HCT116 (cell line): ENCODE results near the gene RAD51C. TPM values are rescaled to one million over a fixed set of nuclear protein-coding genes. Genes with fewer than 3 reads are reported as not detected.

Experiments used
- ATAC-seq: fragments of 200-7000 bp; cut with Tn5 transposase; 2 replicates; pipeline ENCODE4 v1.9.1; 2020; ENCODE audit warnings: mild to moderate bottlenecking, moderate library complexity
- BruUV-seq: library from RNA; stranded (reverse); fragments of 400-500 nt; replicated peaks from 2 replicates; lab custom pipeline; 2021; lab: Mats Ljungman, UMichigan
- CTCF ChIA-PET: fragments of 300-600 bp; sonication (Branson Sonifier 250); formaldehyde crosslinking; loops from one replicate; lab custom pipeline; 2021; ENCODE audit warnings: antibody characterized with exemption; lab: Charles Lee
- POLR2A ChIA-PET: fragments of 300-600, 350-600 bp; sonication (Branson Sonifier 250); formaldehyde crosslinking; loops from one replicate; lab custom pipeline; 2021; ENCODE audit warnings: antibody characterized with exemption; lab: Charles Lee
- RAD21 ChIA-PET, 2 experiments: fragments of 300-600 bp; sonication (Branson Sonifier 250); formaldehyde crosslinking; loops; one replicate each; lab custom pipeline; 2023; ENCODE audit warnings: low total read pairs in 2 of 2; ENCODE audit not compliant: uncharacterized antibody in 2 of 2, unreplicated experiment in 2 of 2, low non-redundant PET in 1 of 2; lab: Charles Lee
- DNase-seq: peaks from one replicate; pipeline ENCODE4 v3.0.0-alpha.2; 2010; ENCODE audit warnings: low read depth, low spot score
- H2AFZ ChIP-seq: fragments of 200-600 bp; shearing (Covaris generic), sonication (generic); 2 replicates; pipeline ENCODE4 v1.6.1; 2017; ENCODE audit warnings: low read depth, mixed run types, mixed read lengths, antibody characterized with exemption, low read length; ENCODE audit not compliant: poor library complexity, severe bottlenecking
- H3K27ac ChIP-seq: 2 replicates; pipeline ENCODE4 v1.5.1; 2012; ENCODE audit warnings: low read depth, low read length
- H3K27me3 ChIP-seq: fragments of 200-600 bp; sonication (generic); 2 replicates; pipeline ENCODE4 v1.6.1; 2016; ENCODE audit warnings: mixed run types, low read length, mixed read lengths; ENCODE audit not compliant: insufficient read depth
- H3K36me3 ChIP-seq, 2 experiments: fragments of 200-500 bp in 1 of 2; fragments of 200-600 bp in 1 of 2; sonication (Bioruptor generic) in 1 of 2; sonication (generic) in 1 of 2; 2 replicates each; pipeline versions ENCODE4 v1.5.1 to v1.6.1; 2014 to 2016; ENCODE audit warnings: low read length in 2 of 2, inconsistent platforms in 1 of 2, mixed read lengths in 1 of 2, mixed run types in 1 of 2; ENCODE audit not compliant: insufficient read depth in 2 of 2, control insufficient read depth in 1 of 2
- H3K4me1 ChIP-seq, 2 experiments: fragments of 200-600 bp in 1 of 2; sonication (generic) in 1 of 2; 2 replicates each; pipeline versions ENCODE4 v1.5.1 to v1.6.1; 2012 to 2017; ENCODE audit warnings: low read length in 2 of 2, inconsistent platforms in 1 of 2, mild to moderate bottlenecking in 1 of 2, mixed read lengths in 1 of 2, mixed run types in 1 of 2, moderate library complexity in 1 of 2; ENCODE audit not compliant: insufficient read depth in 2 of 2, control insufficient read depth in 1 of 2
- H3K4me2 ChIP-seq: fragments of 200-600 bp; sonication (generic); 2 replicates; pipeline ENCODE4 v1.6.1; 2017; ENCODE audit warnings: mixed run types, low read length, mixed read lengths
- H3K4me3 ChIP-seq, 2 experiments: fragments of 200-600 bp in 1 of 2; sonication (generic) in 1 of 2; replicated peaks in 1 of 2; 2 replicates each; pipeline ENCODE4 v1.5.1; 2011 to 2016; ENCODE audit warnings: low read length in 2 of 2, control low read depth in 1 of 2, low read depth in 1 of 2, mild to moderate bottlenecking in 1 of 2, mixed read lengths in 1 of 2, mixed run types in 1 of 2
- H3K79me2 ChIP-seq: fragments of 200-600 bp; sonication (generic); 2 replicates; pipeline ENCODE4 v1.6.1; 2017; ENCODE audit warnings: mild to moderate bottlenecking, mixed run types, low read length, moderate library complexity, mixed read lengths; ENCODE audit not compliant: insufficient read depth
- H3K9ac ChIP-seq: fragments of 200-600 bp; sonication (generic); 2 replicates; pipeline ENCODE4 v1.6.1; 2016; ENCODE audit warnings: low read length, mixed read lengths
- H3K9me2 ChIP-seq: fragments of 200-600 bp; sonication (generic), shearing (Covaris generic); 2 replicates; pipeline ENCODE4 v1.6.1; 2017; ENCODE audit warnings: mixed run types, mild to moderate bottlenecking, moderate library complexity; ENCODE audit not compliant: insufficient read depth
- H3K9me3 ChIP-seq, 2 experiments: fragments of 200-500 bp in 1 of 2; fragments of 200-600 bp in 1 of 2; sonication (Bioruptor generic) in 1 of 2; sonication (generic) in 1 of 2; 2 replicates each; pipeline ENCODE4 v1.6.1; 2014 to 2017; ENCODE audit warnings: low read length in 2 of 2, mixed read lengths in 2 of 2, inconsistent platforms in 1 of 2, low read depth in 1 of 2, mild to moderate bottlenecking in 1 of 2, mixed run types in 1 of 2, moderate library complexity in 1 of 2; ENCODE audit not compliant: control insufficient read depth in 1 of 2, insufficient read depth in 1 of 2
- H4K20me1 ChIP-seq: fragments of 200-600 bp; sonication (generic), shearing (Covaris generic); 2 replicates; pipeline ENCODE4 v1.6.1; 2017; ENCODE audit warnings: mixed run types, mild to moderate bottlenecking, moderate library complexity; ENCODE audit not compliant: insufficient read depth
- EGR1 ChIP-seq: IDR thresholded peaks from 2 replicates; pipeline ENCODE4 v1.6.1; 2012; ENCODE audit warnings: low read depth
- EZH2 ChIP-seq: fragments of 200-600 bp; sonication (generic); IDR thresholded peaks from 2 replicates; pipeline ENCODE4 v1.6.1; 2017; ENCODE audit warnings: antibody characterized with exemption, mixed run types
- EZH2phosphoT487 ChIP-seq: fragments of 200-600 bp; IDR thresholded peaks from 2 replicates; pipeline ENCODE4 v1.6.1; 2018; ENCODE audit warnings: antibody characterized with exemption, borderline replicate concordance
- JUND ChIP-seq: IDR thresholded peaks from 2 replicates; pipeline ENCODE4 v1.6.1; 2012
- POLR2A ChIP-seq: IDR thresholded peaks from 2 replicates; pipeline ENCODE4 v1.7.0; 2011; ENCODE audit warnings: borderline replicate concordance; ENCODE audit not compliant: insufficient read depth, insufficient read length; ENCODE audit errors: extremely low read depth
- POLR2AphosphoS5 ChIP-seq: IDR thresholded peaks from 2 replicates; pipeline ENCODE4 v1.6.1; 2011; ENCODE audit warnings: mild to moderate bottlenecking, low read depth, low read length, moderate library complexity
- RAD21 ChIP-seq: IDR thresholded peaks from 2 replicates; pipeline ENCODE4 v1.6.1; 2012; ENCODE audit warnings: low read depth, mild to moderate bottlenecking
- REST ChIP-seq: IDR thresholded peaks from 2 replicates; pipeline ENCODE4 v1.6.1; 2012; ENCODE audit warnings: low read depth
- SIN3A ChIP-seq: IDR thresholded peaks from 2 replicates; pipeline ENCODE4 v1.6.1; 2012; ENCODE audit warnings: low read depth
- SRF ChIP-seq: IDR thresholded peaks from 2 replicates; pipeline ENCODE4 v1.6.1; 2012; ENCODE audit warnings: low read depth
- YY1 ChIP-seq: IDR thresholded peaks from 2 replicates; pipeline ENCODE4 v1.6.1; 2011; ENCODE audit warnings: low read length, low read depth, moderate library complexity, mild to moderate bottlenecking; ENCODE audit not compliant: insufficient replicate concordance; ENCODE audit errors: extremely low read depth
- ZNF274 ChIP-seq: fragments of 200-500 bp; sonication (Bioruptor generic); IDR thresholded peaks from 2 replicates; pipeline ENCODE4 v1.6.1; 2014; ENCODE audit warnings: mild to moderate bottlenecking, low read depth, low read length, inconsistent platforms
- intact Hi-C: fragments of 100-400 bp; cut with micrococcal nuclease; formaldehyde crosslinking; loops from 2 replicates; pipeline ENCODE4 v1.10.0; 2022
- total RNA-seq: library from RNA; stranded (reverse); gene quantifications from one replicate; pipeline ENCODE4 v1.2.1, GENCODE V29; 2021; ENCODE audit not compliant: unreplicated experiment

RAD51C gene
- total RNA-seq, 1 experiment from 2014 or later = 94.9 TPM

- Histone ChIP-seq H3K9me2 (no peaks in the 10 kb centered on the region), H4K20me1 (no peaks in the 10 kb centered on the region), H3K27me3 (no peaks in the 10 kb centered on the region), H3K79me2 (peaks cover 19% of the 10 kb centered on the region), H2AFZ (no peak overlapping the region), H3K4me1 (no peaks in the 10 kb centered on the region), H3K4me3 (no peak overlapping the region), H3K9me3 (no peaks in the 10 kb centered on the region), H3K4me2 (no peak overlapping the region), H3K36me3 (peaks cover 17 to 19% of the 10 kb centered on the region in 2 experiments; a peak in 3 of 4 replicates), H3K9ac (no peak overlapping the region), H3K27ac (no peak overlapping the region)
- CTCF ChIA-PET = interaction anchor here (0.6 to 1.9 kb wide), 2 partner anchors 11 to 304 kb away, joined by 3 to 8 read pairs; no protein-coding TSS in a partner anchor
- intact Hi-C loops = no loop called here
- no peak for TF ChIP-seq SRF
- TF ChIP-seq REST = no peak
- TF ChIP-seq POLR2A = no peak
- no peak for TF ChIP-seq EZH2
- TF ChIP-seq SIN3A = no peak
- no peak for TF ChIP-seq POLR2AphosphoS5
- no peak for TF ChIP-seq JUND
- no peak for TF ChIP-seq EZH2phosphoT487
- TF ChIP-seq RAD21 = no peak
- TF ChIP-seq ZNF274 = no peak
- no peak for TF ChIP-seq YY1
- no peak for TF ChIP-seq EGR1
- RAD21 ChIA-PET = no interaction called here
- DNase-seq (no peak), ATAC-seq (no peak)
- POLR2A ChIA-PET = interaction anchor here (1.3 to 1.4 kb wide), 2 partner anchors 69 to 158 kb away, joined by 3 to 5 read pairs; no protein-coding TSS in a partner anchor
- BruUV-seq = no TSS peak
Measured at GRCh38 chr17:58699771-58700170, 7.4 kb downstream of the RAD51C start.
